GDM1 (cell line): ENCODE results near the gene SASH1.

Source experiments
- DNase-seq: peaks from one replicate; lab custom pipeline; 2025; lab: John Stamatoyannopoulos, UW

The SASH1 gene

GRCh38 chr6:148432462-148433195, 90.0 kb downstream of the SASH1 start:
- no peak for DNase-seq

- DNase-seq: no peak
Observed at GRCh38 chr6:148435386-148435785, 92.7 kb downstream of the SASH1 start.

- no peak for DNase-seq
Observed at GRCh38 chr6:148436466-148436865, 93.8 kb downstream of the SASH1 start.

GRCh38 chr6:148438632-148439031, 96.0 kb downstream of the SASH1 start:
- no peak for DNase-seq

- DNase-seq: no peak
Observed at GRCh38 chr6:148440016-148440415, 97.4 kb downstream of the SASH1 start.

- DNase-seq: no peak
Observed at GRCh38 chr6:148440877-148441453, 98.3 kb downstream of the SASH1 start.

GRCh38 chr6:148441454-148441911, 98.8 kb downstream of the SASH1 start:
- DNase-seq: no peak

GRCh38 chr6:148443798-148444560, 101.3 kb downstream of the SASH1 start:
- no peak for DNase-seq

- DNase-seq: no peak
Observed at GRCh38 chr6:148445116-148445515, 102.5 kb downstream of the SASH1 start.

- DNase-seq: no peak
Observed at GRCh38 chr6:148445620-148446019, 103.0 kb downstream of the SASH1 start.

- DNase-seq: no peak
Observed at GRCh38 chr6:148446681-148447080, 104.0 kb downstream of the SASH1 start.

GRCh38 chr6:148447521-148448230, 105.0 kb downstream of the SASH1 start:
- DNase-seq: no peak

GRCh38 chr6:148448369-148449012, 105.9 kb downstream of the SASH1 start:
- DNase-seq: no peak

- no peak for DNase-seq
Observed at GRCh38 chr6:148450866-148451265, 108.2 kb downstream of the SASH1 start.

GRCh38 chr6:148451690-148452089, 109.1 kb downstream of the SASH1 start:
- no peak for DNase-seq

GRCh38 chr6:148452876-148453275, 110.2 kb downstream of the SASH1 start:
- DNase-seq: no peak

- no peak for DNase-seq
Observed at GRCh38 chr6:148453906-148454305, 111.3 kb downstream of the SASH1 start.

GRCh38 chr6:148455225-148455624, 112.6 kb downstream of the SASH1 start:
- DNase-seq: no peak

GRCh38 chr6:148455674-148456558, 113.3 kb downstream of the SASH1 start:
- no peak for DNase-seq

GRCh38 chr6:148457137-148457842, 114.7 kb downstream of the SASH1 start:
- DNase-seq: no peak
